Measurements from ENCODE around the gene PNPLA1.

GRCh38 chr6:36247693-36248092 lies 22.2 kb upstream of the PNPLA1 start:
- TF ChIP-seq CTCF (IDR thresholded peaks at IDR 0.05), result no peak
- no peak for TF ChIP-seq POLR2A (IDR thresholded peaks at IDR 0.05)

All from body of pancreas (tissue), 4 donors.